A172 (cell line): Measurements from ENCODE around the gene LSM10. TPM values are rescaled to one million over a fixed set of nuclear protein-coding genes. Genes with fewer than 3 reads are reported as not detected.

ENCODE experiments used
- DNase-seq: peaks from one replicate; pipeline ENCODE4 v3.0.0-alpha.2; 2015; ENCODE audit warnings: low spot score
- total RNA-seq: library from RNA; depleted of rRNA; stranded (reverse); fragments of >200 nt; shearing (Covaris generic); gene quantifications from 2 replicates; pipeline ENCODE4 v1.2.3, GENCODE V29; 2014

The LSM10 gene
- total RNA-seq, 1 experiment from 2014 or later: 6.4 TPM

DNA sequence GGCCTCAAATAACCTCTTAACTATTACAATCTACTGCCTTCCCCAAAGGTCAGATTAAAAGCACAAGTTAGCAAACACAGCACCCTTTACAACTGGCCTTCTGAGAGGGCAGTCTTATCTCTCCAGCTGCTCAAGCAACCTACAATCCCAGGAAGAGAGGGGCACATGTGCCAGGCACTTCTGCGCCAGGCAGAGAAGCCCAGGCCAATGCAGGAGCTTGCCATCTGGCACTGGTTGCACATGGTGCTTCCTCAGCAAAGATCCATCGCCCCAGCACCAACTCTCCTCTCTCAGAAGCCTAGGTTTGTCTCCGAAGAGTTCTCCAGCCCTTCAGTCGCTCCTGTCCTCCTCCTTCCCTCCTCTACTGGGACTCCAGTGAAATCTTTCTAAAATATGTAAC is 14.5 kb downstream of the LSM10 start:
- DNase-seq: no peak

DNA sequence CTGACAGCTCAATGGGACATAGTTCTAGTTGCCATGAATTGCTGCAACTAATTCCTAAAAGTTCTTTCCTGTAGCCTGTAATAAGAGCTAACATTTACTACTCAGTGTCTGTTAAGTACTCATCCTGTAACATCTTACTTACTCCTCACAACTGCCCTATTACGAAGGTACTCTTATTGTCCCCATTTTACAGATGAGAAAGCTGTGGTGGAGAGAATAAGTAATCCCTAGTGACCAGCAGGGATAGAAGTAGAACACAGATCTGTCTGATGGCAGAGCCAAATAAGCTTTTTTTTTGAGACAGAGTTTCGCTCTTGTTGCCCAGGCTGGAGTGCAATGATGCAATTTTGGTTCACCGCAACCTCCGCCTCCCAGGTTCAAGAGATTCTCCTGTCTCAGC is 15.0 kb downstream of the LSM10 start:
- no peak for DNase-seq

DNA sequence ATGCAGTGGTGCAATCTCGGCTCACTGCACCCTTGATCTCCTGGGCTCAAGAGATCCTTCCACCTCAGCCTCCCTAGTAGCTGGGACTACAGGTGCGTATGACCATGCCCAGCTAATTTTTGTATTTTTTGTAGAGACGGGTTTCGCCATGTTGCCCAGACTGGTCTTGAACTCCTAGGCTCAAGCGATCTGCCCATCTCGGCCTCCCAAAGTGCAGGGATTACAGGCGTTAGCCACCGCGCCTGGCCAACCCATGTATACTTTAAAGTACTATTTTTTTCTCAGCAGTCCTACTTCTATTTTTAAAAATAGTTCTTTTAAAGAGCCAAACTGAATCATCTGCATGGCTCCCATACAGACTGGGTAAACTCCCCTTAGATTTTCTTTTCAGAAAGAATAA is 15.5 kb downstream of the LSM10 start:
- no peak for DNase-seq

GRCh38 chr1:36381405-36381804 is 16.3 kb downstream of the LSM10 start:
- no peak for DNase-seq

DNA sequence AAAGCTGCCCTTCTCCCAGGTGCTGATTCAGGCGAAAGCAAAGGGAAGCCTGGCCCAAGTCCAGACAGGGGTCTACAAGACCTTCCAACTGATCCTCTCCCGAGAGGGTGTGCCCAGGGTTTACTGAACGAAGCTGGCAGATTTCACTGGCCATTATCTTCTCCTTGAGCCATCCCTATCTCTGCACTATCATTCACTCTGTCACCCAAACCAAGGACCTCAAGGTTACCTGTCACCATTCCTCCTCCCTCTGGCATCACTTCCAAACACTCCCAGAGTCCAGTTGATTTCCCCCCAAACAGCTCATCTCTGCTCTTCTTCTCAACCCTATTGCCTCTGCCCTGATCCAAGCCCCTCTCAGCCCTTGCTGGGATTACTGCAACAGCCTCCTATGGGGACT is 16.9 kb downstream of the LSM10 start:
- DNase-seq: no peak

- no peak for DNase-seq
Observed at GRCh38 chr1:36380143-36380619, 17.5 kb downstream of the LSM10 start.

- DNase-seq: no peak
Observed at GRCh38 chr1:36377791-36378492, 19.8 kb downstream of the LSM10 start.

DNA sequence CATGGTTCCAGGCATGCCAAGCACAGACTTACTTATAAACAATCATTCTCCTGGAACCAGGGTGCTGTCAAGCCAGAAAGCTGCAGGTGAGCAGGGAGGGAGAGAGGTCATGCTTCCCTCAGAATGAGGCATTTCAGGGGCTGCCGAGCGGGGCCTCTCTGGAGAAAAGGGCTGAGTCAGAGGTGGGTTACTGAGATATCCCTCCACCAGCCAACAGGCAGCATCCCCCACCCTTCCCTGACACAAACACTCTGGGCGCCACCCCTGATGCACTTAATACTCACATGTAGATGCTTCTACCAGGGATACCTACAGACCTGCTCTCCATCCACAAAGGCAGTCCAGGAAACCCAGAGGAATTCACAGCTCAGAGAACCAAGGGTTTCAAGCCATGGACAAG is 25.1 kb downstream of the LSM10 start:
- DNase-seq: no peak

DNA sequence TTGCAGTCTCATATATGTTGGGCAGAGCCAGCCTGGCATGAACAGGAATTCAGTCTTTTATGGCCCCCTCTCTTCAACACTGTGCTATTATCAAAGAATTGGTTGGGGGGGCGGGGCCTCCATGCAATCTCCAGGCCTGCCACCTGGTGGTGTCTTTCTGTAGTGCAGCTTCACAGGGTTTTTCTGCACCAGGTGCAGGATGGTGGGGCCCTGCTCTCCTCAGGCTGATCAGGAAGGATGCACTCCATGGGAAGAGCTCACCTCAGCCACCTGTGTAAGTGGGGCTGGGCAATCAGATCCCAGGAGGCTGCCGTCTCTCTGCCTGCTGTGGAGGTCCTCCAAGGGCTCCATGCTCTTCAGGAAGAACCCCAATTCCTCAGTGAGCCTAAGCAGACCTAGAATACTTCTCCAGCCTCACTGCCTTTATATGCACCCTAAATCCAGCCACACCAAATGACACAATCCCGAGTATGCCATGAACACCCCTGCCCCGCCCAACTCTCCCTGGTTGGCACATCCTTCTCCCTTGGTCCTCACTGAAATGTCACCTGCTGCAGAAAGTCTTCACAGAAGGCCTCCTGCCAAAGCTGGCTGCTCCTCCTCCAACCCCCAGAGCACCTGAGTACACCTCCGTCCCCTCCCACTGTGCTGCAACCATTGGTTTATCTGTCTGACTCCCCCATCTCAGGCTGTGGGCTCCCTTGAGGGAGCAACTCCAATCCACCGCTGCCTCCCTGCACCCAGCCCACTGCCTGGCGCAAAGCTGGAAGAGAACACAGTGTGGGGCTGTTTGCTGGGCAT is 28.4 kb downstream of the LSM10 start:
- no peak for DNase-seq

DNA sequence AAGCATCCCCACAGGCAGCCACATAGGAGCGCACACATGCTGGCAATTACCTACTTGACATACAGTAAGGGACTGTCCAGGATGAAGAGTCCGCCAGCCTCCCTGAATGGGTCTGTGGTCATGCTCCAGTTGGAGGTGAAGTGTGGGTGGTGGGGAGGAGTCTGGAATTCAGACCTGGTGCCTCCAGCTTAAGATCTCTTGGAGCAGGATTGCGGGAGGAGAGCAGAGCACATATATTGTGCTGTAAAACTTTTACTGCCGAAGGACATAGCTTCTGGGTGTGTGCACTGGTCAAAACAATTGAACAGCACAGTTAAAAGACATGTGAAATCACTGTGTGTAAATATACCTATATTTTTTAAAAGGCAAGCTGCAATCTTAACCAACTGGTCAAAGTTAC is 29.9 kb downstream of the LSM10 start:
- no peak for DNase-seq

DNA sequence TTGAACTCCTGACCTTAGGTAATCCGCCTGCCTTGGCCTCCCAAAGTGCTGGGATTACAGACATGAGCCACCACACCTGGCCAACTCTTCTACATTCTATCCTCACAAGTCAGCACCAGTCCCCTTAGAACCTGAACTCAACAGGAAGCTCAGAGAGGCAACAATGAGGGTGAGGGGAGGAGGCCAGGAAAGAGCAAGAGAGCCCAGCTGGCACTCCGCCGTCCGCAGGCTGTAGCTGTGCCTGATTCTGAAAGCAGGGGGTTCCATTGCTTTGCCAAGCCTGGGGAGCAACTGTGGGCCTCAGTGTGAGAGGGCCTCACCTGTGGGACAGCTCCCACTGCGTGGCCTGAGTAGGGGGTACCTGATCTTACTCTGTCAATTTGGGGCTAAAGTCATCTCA is 30.6 kb downstream of the LSM10 start:
- no peak for DNase-seq

DNA sequence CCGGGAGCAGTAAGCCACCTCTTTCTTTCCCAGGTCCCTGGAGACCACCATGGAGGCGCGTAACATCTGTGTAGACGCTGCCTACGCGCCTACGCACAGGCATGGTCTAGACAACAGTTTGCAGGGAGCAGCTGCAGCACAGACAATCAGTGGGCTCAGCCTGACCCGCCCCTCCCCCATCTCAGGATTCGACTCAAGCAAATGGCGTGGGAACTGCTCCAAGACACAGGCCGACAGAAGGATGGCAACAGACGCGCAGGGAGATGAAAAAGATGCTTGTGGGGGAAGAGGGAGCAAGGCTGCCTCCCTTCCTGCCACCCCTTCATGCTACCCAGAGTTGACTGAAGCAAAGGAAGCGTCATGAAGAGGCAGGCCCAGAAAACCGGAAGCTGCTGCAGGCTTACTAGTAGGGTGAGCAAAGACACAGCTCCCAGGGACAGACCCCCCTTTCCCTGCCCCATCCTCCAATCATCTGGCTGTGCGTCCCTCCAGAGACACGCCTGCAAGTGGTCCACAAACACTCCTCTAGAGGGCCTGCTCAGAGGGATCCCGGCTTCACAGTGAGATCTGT is 31.5 kb downstream of the LSM10 start:
- no peak for DNase-seq

GRCh38 chr1:36365381-36365780 is 32.3 kb downstream of the LSM10 start:
- no peak for DNase-seq

DNA sequence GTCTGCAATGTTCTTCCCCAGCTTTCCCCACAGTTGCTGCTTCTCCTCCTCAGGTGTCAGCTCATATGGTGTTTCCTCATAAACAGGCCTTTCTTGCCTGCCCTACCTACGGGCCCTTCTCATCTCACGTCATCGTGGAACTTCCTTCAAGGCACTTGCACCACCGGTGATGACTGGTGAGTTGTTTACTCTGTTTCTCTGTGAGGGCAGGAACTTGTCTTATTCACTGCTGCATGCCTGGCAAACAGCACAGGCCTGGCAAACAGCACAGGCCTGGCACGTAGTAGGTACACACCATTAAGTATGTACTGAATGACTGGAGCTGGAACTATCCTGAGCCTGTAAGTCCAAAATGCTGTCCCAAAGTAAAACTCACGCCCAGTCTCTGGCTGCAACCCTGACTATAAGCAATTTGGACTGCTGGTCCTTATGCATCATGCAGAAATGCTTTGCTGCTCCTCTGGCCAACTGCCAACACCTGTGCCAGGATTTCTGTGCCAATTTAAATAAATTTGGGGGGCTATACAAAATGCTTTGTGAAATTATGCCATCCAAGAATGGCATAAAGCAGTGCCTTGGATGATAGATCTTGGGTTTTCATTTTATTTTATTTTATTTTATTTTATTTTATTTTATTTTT is 37.7 kb downstream of the LSM10 start:
- no peak for DNase-seq

- DNase-seq: no peak
Observed at GRCh38 chr1:36359383-36359782, 38.3 kb downstream of the LSM10 start.

GRCh38 chr1:36358514-36359084 is 39.1 kb downstream of the LSM10 start:
- no peak for DNase-seq

DNA sequence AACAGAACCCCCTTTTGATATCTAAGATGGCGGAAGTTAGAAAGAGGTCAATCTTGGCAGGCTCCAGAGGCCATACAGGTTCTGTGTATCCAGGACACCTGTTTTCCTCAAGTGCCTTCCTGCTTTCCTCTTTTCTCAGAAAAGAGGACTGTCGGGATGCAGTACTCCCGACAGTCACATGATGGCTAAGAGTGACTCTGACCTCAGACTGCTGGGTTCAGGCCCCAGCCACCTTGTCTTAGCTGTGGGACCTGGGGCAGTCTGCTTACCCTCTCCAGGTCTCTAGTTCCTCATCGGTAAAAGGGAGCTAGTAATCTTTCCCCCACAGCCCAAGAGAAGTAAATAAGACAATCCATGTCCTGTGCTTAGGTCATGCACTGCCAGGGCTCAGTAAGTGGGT is 41.9 kb downstream of the LSM10 start:
- no peak for DNase-seq

GRCh38 chr1:36354486-36354885 is 43.2 kb downstream of the LSM10 start:
- DNase-seq: no peak

GRCh38 chr1:36352910-36353878 is 44.5 kb downstream of the LSM10 start:
- peak; percentile 72 for DNase-seq

DNA sequence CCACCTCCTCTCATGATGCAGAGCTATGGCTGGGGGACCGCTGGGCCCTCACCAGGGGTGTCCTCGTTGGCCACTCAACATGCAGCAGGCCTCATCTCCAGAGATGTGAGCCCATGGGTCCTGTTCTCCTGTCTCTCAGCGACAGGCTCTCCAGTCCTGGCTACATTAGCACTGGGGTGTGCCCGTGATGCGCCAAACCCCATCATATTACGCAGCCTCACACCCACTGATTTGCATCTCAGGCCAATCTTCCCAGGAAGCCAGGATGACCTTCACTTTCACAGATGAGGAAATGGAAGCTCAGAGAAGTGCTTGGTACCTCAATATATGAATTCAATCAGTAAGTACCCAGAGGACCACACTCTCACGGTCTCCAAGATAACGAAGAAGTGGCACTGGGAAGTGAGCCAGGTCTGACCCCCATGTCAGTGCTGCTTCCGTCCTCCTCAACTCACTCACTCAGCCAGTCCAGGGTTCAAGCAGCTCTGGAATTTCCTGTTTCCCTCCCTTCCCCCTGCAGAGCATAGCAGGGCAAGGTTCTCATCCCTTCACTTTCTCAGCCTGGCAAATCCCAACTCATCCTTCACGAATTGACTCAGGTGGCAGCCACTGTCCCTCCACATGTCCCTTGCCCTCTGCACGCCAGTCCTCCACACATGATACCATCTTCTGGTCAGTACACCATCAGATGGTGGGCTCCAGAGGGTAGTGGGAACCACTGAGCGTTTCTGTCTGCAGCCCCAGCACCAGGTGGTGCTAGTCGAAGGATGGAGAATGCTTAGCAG is 45.4 kb downstream of the LSM10 start:
- DNase-seq: peak; percentile 73
